Measurements from ENCODE around the gene METTL21C.

Gene METTL21C

GRCh38 chr13:102694937-102695336 is at the start of gene METTL21C:
Gene METTL21C (minus strand): TSS chr13:102695044. CDS start chr13:102694498, 546 bp downstream.
- DNase-seq, result no peak

GRCh38 chr13:102742506-102742905 is 47.7 kb upstream of the METTL21C start:
- DNase-seq, result no peak

- no peak for DNase-seq
Measured at GRCh38 chr13:102742101-102742500, 47.3 kb upstream of the METTL21C start.

DNA sequence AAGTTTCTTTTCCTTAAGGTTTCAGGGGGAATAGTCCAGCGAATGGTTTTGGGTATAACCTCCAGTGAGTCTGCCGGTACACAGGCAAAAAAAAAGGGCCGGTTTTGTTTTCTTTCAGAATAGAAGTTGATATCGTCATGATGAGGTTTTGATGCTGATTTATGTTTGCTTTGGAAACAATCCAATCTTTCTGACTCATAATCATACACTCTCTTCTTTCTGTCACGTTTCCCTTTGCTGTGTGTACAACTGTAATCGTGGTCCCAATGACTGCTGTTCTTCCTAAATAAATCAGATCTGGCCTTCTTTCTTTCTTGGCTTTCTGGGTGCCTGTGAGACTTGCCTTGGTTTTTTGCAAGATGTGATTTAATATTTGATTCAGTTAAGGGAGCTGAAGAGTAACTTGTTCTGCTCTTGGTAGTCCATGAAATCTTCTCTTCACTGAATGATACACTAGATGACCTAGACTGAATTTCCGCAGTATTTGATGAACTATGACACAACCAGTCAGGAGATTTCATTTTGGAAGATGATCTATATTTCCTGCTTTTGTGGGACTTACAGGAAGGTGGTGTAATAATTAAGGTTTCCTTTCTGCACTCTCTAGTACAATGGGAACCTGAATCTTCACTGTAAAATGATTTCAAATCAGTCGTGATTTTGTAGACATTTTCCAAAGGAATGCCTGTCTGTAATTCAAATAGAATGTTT is 34.9 kb upstream of the METTL21C start:
- DNase-seq, result no peak

- no peak for DNase-seq
Measured at GRCh38 chr13:102726430-102726829, 31.6 kb upstream of the METTL21C start.

GRCh38 chr13:102724923-102725322 is 30.1 kb upstream of the METTL21C start:
- no peak for DNase-seq

GRCh38 chr13:102721800-102722231 is 27.0 kb upstream of the METTL21C start:
- no peak for DNase-seq

DNA sequence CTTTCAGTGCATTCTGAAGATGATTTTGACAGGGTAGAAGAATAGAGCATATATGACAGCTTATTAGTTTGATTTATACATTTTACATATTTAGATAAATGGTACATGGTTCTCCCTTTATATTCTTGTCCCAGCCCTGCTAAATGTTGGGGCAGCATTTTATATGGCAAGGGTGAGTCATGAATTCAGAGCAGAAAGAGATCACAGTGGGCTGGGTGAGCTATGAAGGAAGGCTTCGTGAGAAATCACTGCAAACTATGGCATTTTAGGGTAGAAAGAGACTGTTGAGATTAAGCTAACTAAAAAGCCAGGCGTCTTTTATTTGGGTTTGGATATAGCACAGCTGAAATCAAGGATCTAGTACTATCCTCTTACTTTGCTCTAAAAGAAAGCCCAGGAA is 23.9 kb upstream of the METTL21C start:
- DNase-seq, result no peak

DNA sequence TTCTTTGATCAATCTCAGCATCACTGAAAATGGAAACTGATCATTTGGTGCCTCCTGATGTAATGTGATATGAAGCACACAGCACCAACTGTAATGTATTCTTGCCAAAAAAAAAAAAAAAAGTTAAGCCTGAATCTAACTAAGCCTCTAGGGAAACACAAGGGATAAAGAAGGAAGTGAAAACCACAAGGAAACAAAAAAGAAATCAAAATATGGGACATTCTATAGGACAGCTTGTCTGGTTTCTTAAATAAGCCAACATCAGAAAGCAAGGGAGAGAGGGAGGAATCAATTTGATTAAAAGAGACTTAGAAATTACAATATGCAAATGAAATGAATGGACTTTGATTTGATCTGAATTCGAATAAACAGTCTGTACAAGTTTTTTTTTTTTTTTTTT is 20.6 kb upstream of the METTL21C start:
- DNase-seq, result no peak

GRCh38 chr13:102710261-102710679 is 15.4 kb upstream of the METTL21C start:
- DNase-seq, result no peak

DNA sequence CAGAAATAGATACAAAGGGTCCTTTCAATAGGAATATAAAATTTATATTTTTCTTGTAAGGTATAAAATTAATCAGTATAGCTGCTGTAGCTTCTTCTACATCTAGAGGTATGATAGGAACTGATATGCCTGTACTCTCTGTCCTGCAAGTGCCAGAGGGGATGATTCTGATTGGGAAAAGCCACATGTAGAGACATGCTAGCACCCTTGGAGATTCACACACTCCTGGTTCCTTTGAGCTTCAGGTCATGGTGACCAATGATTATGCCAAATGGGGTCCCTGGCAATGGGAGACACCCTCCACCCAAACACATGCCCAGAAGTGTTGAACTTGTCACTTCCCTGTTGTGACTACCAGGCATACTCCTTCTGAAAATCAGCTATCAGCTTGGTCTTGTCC is 14.7 kb upstream of the METTL21C start:
- no peak for DNase-seq

DNA sequence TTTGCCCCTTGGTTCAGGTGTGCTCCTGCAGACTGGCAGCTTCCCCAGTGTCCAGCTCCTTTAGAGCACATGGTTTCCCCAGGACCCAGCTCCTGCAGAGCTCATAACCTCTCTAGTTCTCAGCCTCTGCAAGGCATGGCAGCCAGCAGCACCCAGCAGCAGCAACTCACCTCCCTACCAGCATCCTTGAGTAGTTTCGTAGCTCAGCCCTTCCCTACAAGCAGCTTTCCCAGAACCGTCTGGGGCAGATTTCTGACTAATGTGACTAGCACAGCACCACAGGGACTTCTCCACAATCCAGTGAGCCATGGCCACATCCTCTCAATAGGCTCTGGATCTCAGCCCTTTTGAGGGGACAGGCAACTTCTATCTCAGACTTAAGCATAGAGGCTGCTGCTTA is 14.1 kb upstream of the METTL21C start:
- no peak for DNase-seq

- DNase-seq, result no peak
Measured at GRCh38 chr13:102708211-102708610, 13.4 kb upstream of the METTL21C start.

GRCh38 chr13:102707467-102707866 is 12.6 kb upstream of the METTL21C start:
- no peak for DNase-seq

- no peak for DNase-seq
Measured at GRCh38 chr13:102704238-102705058, 9.6 kb upstream of the METTL21C start.

- no peak for DNase-seq
Measured at GRCh38 chr13:102703726-102704035, 8.8 kb upstream of the METTL21C start.

- DNase-seq, result no peak
Measured at GRCh38 chr13:102702965-102703725, 8.3 kb upstream of the METTL21C start.

- no peak for DNase-seq
Measured at GRCh38 chr13:102701331-102701730, 6.5 kb upstream of the METTL21C start.

GRCh38 chr13:102700088-102701031 is 5.5 kb upstream of the METTL21C start:
- no peak for DNase-seq

DNA sequence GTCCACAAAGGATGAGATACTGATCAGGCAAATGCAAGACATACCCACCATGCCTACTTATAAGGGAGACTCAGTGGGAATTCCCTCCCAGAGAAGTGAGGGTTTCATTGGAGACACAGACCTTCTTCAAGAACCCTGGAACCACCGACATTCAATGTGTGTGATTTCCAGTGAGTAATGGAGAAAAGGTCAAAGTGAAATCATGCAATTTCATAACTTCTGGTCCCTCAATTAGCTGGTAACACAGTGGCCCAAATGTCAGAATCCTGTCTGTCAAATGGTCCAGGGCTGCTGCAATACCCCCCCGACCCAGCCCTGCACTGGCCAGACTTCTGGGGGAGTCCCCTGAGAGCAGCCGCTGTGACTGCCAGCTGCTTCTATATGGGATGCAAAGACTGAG is 4.7 kb upstream of the METTL21C start:
- no peak for DNase-seq

- no peak for DNase-seq
Measured at GRCh38 chr13:102698649-102698980, 3.8 kb upstream of the METTL21C start.

DNA sequence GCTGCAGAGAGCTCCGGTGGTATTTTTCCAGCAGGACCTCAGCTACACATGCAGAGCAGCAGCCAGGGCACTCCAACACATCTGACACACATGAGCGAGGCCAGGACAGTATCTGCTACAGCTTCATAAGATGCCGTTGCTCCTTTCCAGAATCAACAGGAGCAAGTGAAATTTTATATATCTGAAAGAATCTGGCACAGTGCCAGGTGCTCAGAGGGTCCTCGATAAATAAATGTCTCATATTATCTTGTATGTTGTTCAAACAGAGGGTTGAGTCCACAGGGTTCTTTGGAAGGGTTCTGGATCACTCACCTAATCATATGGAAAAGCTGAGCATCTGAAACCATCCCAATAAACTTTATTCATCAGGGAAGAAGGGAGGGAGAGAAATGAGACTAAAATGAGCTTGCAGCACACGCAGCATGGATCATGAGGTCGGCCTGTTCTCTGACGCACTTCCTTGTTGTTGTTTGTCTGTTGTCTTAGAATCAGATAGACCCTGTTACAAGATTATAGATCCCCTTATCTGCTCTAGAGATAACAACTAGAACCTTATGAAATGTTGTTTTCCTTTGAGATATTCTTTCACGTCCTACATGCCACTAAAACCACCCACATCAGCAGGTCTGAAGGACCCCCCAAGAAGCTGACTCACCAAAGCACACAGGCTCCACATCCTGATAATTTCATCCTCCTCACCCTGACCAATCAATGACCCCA is 3.2 kb upstream of the METTL21C start:
- no peak for DNase-seq
